H1 (cell line): Measurements from ENCODE around the gene ITIH6. TPM values are rescaled to one million over a fixed set of nuclear protein-coding genes. Genes with fewer than 3 reads are reported as not detected.

ENCODE experiments used
- CTCF ChIA-PET: fragments of 300-600 bp; sonication (Branson Sonifier 250); formaldehyde crosslinking; loops from one replicate; lab custom pipeline; 2021; ENCODE audit not compliant: partially characterized antibody; lab: Charles Lee
- POLR2A ChIA-PET: fragments of 300-600 bp; sonication (Branson Sonifier 250); formaldehyde crosslinking; loops from one replicate; lab custom pipeline; 2021; ENCODE audit warnings: inconsistent platforms; ENCODE audit not compliant: partially characterized antibody; lab: Charles Lee
- DNase-seq, 2 experiments: peaks; one replicate each; pipeline versions ENCODE4 v3.0.0 to v3.0.0-alpha.2; 2010 to 2022; ENCODE audit warnings: low spot score in 2 of 2, low read depth in 1 of 2, mixed read lengths in 1 of 2
- FAIRE-seq: peaks from 2 replicates; lab custom pipeline; 2011; peaks lifted over from hg19 to GRCh38; lab: Jason Lieb, UNC
- H2AFZ ChIP-seq: 2 replicates; pipeline ENCODE4 v1.8.1; 2012; ENCODE audit warnings: low read length, inconsistent platforms
- H2AK5ac ChIP-seq: 2 replicates; pipeline ENCODE4 v1.6.1; 2013; ENCODE audit warnings: low read depth, low read length
- H2BK120ac ChIP-seq: replicated peaks from 2 replicates; pipeline ENCODE3; 2013; ENCODE audit warnings: low read depth, low read length, inconsistent platforms
- H2BK12ac ChIP-seq: 2 replicates; pipeline ENCODE4 v1.6.1; 2013; ENCODE audit warnings: low read depth, low read length
- H2BK15ac ChIP-seq: 2 replicates; pipeline ENCODE4 v1.6.1; 2013; ENCODE audit warnings: low read length
- H2BK20ac ChIP-seq: 2 replicates; pipeline ENCODE4 v1.6.1; 2013; ENCODE audit warnings: low read length
- H2BK5ac ChIP-seq: 2 replicates; pipeline ENCODE4 v1.6.1; 2013; ENCODE audit warnings: low read depth, low read length
- H3K14ac ChIP-seq: 2 replicates; pipeline ENCODE4 v1.6.1; 2013; ENCODE audit warnings: inconsistent platforms; ENCODE audit not compliant: insufficient read length
- H3K18ac ChIP-seq: 2 replicates; pipeline ENCODE4 v1.6.1; 2013; ENCODE audit warnings: low read length; ENCODE audit errors: extremely low read depth
- H3K23ac ChIP-seq: 2 replicates; pipeline ENCODE4 v1.6.1; 2013; ENCODE audit warnings: inconsistent platforms; ENCODE audit not compliant: insufficient read length
- H3K23me2 ChIP-seq: 2 replicates; pipeline ENCODE4 v1.6.1; 2013; ENCODE audit warnings: low read depth, low read length
- H3K27ac ChIP-seq: 2 replicates; pipeline ENCODE4 v1.6.1; 2011; ENCODE audit warnings: low read depth, low read length, inconsistent platforms
- H3K27me3 ChIP-seq, 4 experiments: replicated peaks in 1 of 4; 1 replicate in 1 of 4; 2 replicates in 3 of 4; pipeline versions ENCODE4 v1.6.1 to v1.8.1; 2011 to 2013; ENCODE audit warnings: low read length in 3 of 4, mild to moderate bottlenecking in 3 of 4, inconsistent platforms in 2 of 4, mixed read lengths in 2 of 4, moderate library complexity in 1 of 4; ENCODE audit not compliant: control insufficient read depth in 3 of 4, insufficient read depth in 3 of 4; ENCODE audit errors: extremely low read depth in 1 of 4
- H3K36me3 ChIP-seq, 4 experiments: 2 replicates each; pipeline versions ENCODE4 v1.6.1 to v1.8.1; 2011 to 2013; ENCODE audit warnings: mild to moderate bottlenecking in 4 of 4, low read length in 3 of 4, moderate library complexity in 2 of 4, control low read depth in 1 of 4, inconsistent platforms in 1 of 4; ENCODE audit not compliant: insufficient read depth in 4 of 4, control insufficient read depth in 2 of 4
- H3K4ac ChIP-seq: replicated peaks from 2 replicates; pipeline ENCODE3; 2013; ENCODE audit warnings: low read length, low read depth, mixed read lengths, inconsistent platforms; ENCODE audit not compliant: insufficient read length
- H3K4me1 ChIP-seq, 4 experiments: replicated peaks in 1 of 4; 1 replicate in 1 of 4; 2 replicates in 3 of 4; pipeline versions ENCODE4 v1.6.1 to v1.8.1; 2011 to 2013; ENCODE audit warnings: low read length in 3 of 4, inconsistent platforms in 2 of 4, mixed read lengths in 1 of 4; ENCODE audit not compliant: insufficient read depth in 4 of 4, control insufficient read depth in 3 of 4
- H3K4me2 ChIP-seq, 2 experiments: 2 replicates each; pipeline versions ENCODE4 v1.6.1 to v1.8.1; 2011 to 2013; ENCODE audit warnings: low read depth in 2 of 2, low read length in 2 of 2, control low read depth in 1 of 2, inconsistent platforms in 1 of 2, mild to moderate bottlenecking in 1 of 2; ENCODE audit not compliant: insufficient read depth in 1 of 2
- H3K4me3 ChIP-seq, 4 experiments: fragments of 200-600, 300-600 bp in 1 of 4; sonication (generic), shearing (Covaris generic), sonication (Bioruptor Twin) in 1 of 4; 2 replicates each; pipeline versions ENCODE4 v1.5.1 to v1.8.1; 2011 to 2016; ENCODE audit warnings: low read length in 4 of 4, low read depth in 3 of 4, control low read depth in 2 of 4, inconsistent platforms in 2 of 4, mild to moderate bottlenecking in 2 of 4, mixed read lengths in 1 of 4, moderate library complexity in 1 of 4; ENCODE audit not compliant: insufficient read depth in 2 of 4; ENCODE audit errors: extremely low read depth in 1 of 4
- H3K56ac ChIP-seq: replicated peaks from 2 replicates; pipeline ENCODE3; 2013; ENCODE audit warnings: low read depth, mild to moderate bottlenecking, mixed read lengths, low read length, inconsistent platforms; ENCODE audit not compliant: insufficient read length
- H3K79me1 ChIP-seq: 2 replicates; pipeline ENCODE4 v1.6.1; 2013; ENCODE audit warnings: low read depth, low read length, control low read depth
- H3K79me2 ChIP-seq, 2 experiments: 2 replicates each; pipeline versions ENCODE4 v1.6.1 to v1.8.1; 2012 to 2013; ENCODE audit warnings: low read length in 2 of 2, mild to moderate bottlenecking in 2 of 2, inconsistent platforms in 1 of 2; ENCODE audit not compliant: insufficient read depth in 2 of 2, control insufficient read depth in 1 of 2
- H3K9ac ChIP-seq, 4 experiments: replicated peaks in 1 of 4; 1 replicate in 1 of 4; 2 replicates in 3 of 4; pipeline versions ENCODE4 v1.6.1 to v1.8.1; 2011 to 2013; ENCODE audit warnings: low read depth in 3 of 4, low read length in 3 of 4, control low read depth in 2 of 4, mild to moderate bottlenecking in 2 of 4, moderate library complexity in 2 of 4, inconsistent platforms in 1 of 4; ENCODE audit errors: extremely low read depth in 1 of 4
- H3K9me3 ChIP-seq, 2 experiments: 2 replicates each; pipeline versions ENCODE4 v1.6.1 to v1.8.1; 2012 to 2013; ENCODE audit warnings: mild to moderate bottlenecking in 2 of 2, moderate library complexity in 2 of 2, control low read depth in 1 of 2, inconsistent platforms in 1 of 2, low read depth in 1 of 2, low read length in 1 of 2, mixed read lengths in 1 of 2; ENCODE audit not compliant: insufficient read depth in 2 of 2
- H4K20me1 ChIP-seq, 2 experiments: replicated peaks in 1 of 2; 2 replicates each; pipeline versions ENCODE3 to v1.8.1; 2011 to 2013; ENCODE audit warnings: inconsistent platforms in 2 of 2, low read length in 2 of 2, mild to moderate bottlenecking in 1 of 2; ENCODE audit not compliant: insufficient read depth in 2 of 2, control insufficient read depth in 1 of 2
- H4K5ac ChIP-seq: 2 replicates; pipeline ENCODE4 v1.6.1; 2013; ENCODE audit warnings: low read length, low read depth, mixed read lengths, inconsistent platforms; ENCODE audit not compliant: insufficient read length
- H4K8ac ChIP-seq: 2 replicates; pipeline ENCODE4 v1.8.0; 2013; ENCODE audit warnings: mild to moderate bottlenecking, moderate library complexity, low read length, inconsistent platforms; ENCODE audit not compliant: insufficient read depth; ENCODE audit errors: extremely low read depth
- H4K91ac ChIP-seq: replicated peaks from 2 replicates; pipeline ENCODE3; 2013; ENCODE audit warnings: low read length, mixed read lengths, inconsistent platforms; ENCODE audit not compliant: insufficient read length
- CBX8 ChIP-seq: fragments of 300-800, 300-1000 bp; sonication (generic); IDR thresholded peaks from 2 replicates; pipeline ENCODE4 v1.7.1; 2016; ENCODE audit warnings: low read depth, low read length, borderline replicate concordance
- CHD2 ChIP-seq: IDR thresholded peaks from 2 replicates; pipeline ENCODE4 v1.6.1; 2012; ENCODE audit warnings: low read length, improper control_type of control experiment
- JUND ChIP-seq: IDR thresholded peaks from 2 replicates; pipeline ENCODE4 v1.6.1; 2011; ENCODE audit warnings: mild to moderate bottlenecking, improper control_type of control experiment, low read length
- KDM1A ChIP-seq: fragments of 200-600, 300-600 bp; sonication (generic); IDR thresholded peaks from 2 replicates; pipeline ENCODE4 v1.7.1; 2016; ENCODE audit warnings: mild to moderate bottlenecking, low read length, borderline replicate concordance
- KDM4A ChIP-seq: IDR thresholded peaks from one replicate; pipeline ENCODE4 v1.7.1; 2012; ENCODE audit warnings: low read depth, mild to moderate bottlenecking, moderate library complexity, low read length, inconsistent platforms; ENCODE audit not compliant: severe bottlenecking
- KDM5A ChIP-seq: fragments of 200-600 bp; IDR thresholded peaks from 2 replicates; pipeline ENCODE4 v1.7.1; 2012; ENCODE audit warnings: mild to moderate bottlenecking, low read length, inconsistent platforms, mixed read lengths
- SP2 ChIP-seq: IDR thresholded peaks from 2 replicates; pipeline ENCODE4 v1.6.1; 2012; ENCODE audit warnings: mild to moderate bottlenecking, low read length, inconsistent platforms
- SRF ChIP-seq: IDR thresholded peaks from 2 replicates; pipeline ENCODE4 v1.6.1; 2011; ENCODE audit warnings: mild to moderate bottlenecking, low read depth, low read length, moderate library complexity
- YY1 ChIP-seq: IDR thresholded peaks from 2 replicates; pipeline ENCODE4 v1.6.1; 2011; ENCODE audit warnings: low read depth, mild to moderate bottlenecking, low read length
- WGBS, 2 experiments: shearing (Covaris generic) in 1 of 2; methylation state at CpG; one replicate each; pipeline versions ENCODE4 v1.1.6 to v1.1.7; 2013 to 2015; ENCODE audit warnings: low lambda C conversion rate in 2 of 2, mixed read lengths in 2 of 2, inconsistent platforms in 1 of 2, low coverage in 1 of 2, missing lambda C conversion rate in 1 of 2; ENCODE audit not compliant: insufficient replicate concordance in 2 of 2, insufficient coverage in 1 of 2, insufficient read length in 1 of 2; ENCODE audit errors: extremely low coverage in 1 of 2, missing lambda C conversion rate in 1 of 2; 5-methylcytosine and 5-hydroxymethylcytosine counted together
- polyA plus RNA-seq, 7 experiments: library from polyadenylated mRNA; depleted of rRNA in 3 of 7; stranded (reverse) in 5 of 7; unstranded in 2 of 7; fragments of >200 nt in 5 of 7; fragments of 200-250 nt in 2 of 7; gene quantifications; 1 replicate in 5 of 7; 2 replicates in 1 of 7; 4 replicates in 1 of 7; pipeline versions ENCODE4 v1.2.1 to v1.2.3, GENCODE V29; 2011 to 2013; ENCODE audit warnings: missing spikeins in 2 of 7, mixed read lengths in 2 of 7
- total RNA-seq: library from RNA; stranded (reverse); fragmentation: NEBNext Ultra II Directional; extraction: Animal tissue kit (Norgen Biotek cat#: 25700); gene quantifications from 2 replicates; pipeline ENCODE4 v1.2.1, GENCODE V29; 2021
- TF ChIP-seq, protein P1 (sequence below), 3 experiments: IDR thresholded peaks; 1 replicate in 2 of 3; 2 replicates in 1 of 3; pipeline versions ENCODE4 v1.5.1 to v1.6.1; 2011; ENCODE audit warnings: low read length in 3 of 3, mild to moderate bottlenecking in 3 of 3, inconsistent platforms in 2 of 3, low read depth in 1 of 3, moderate library complexity in 1 of 3; ENCODE audit not compliant: insufficient read depth in 1 of 3; ENCODE audit errors: control extremely low read depth in 1 of 3

Gene ITIH6
- total and polyA plus RNA-seq, 2 of the 8 experiments (the other 6 are each of a cell fraction or from before 2014, with no cell fraction given) = 0.02 TPM; not detected in 1

DNA sequence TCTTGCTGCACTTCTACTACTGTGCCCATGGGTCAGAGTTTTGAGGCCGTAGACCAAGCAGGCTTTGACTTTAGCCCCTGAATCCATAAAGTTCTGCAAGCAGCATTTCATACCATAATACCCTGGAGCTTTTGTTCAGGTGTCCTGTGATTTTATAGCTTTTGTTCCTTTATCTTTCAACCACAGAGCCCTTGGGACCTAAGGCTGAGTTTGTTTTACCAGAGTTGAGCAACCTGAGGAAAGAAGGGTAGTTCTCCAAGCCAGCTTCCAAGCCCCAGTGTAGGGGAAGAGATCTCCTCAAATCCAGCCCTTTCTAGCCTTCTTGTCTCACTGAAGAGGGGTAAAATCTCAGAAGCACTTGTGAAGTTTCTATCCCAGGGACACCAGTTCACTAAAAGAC lies 44.6 kb upstream of the ITIH6 start:
- ChIA-PET CTCF (no interaction called here), POLR2A (no interaction called here)
- H2BK15ac ChIP-seq = no peak overlapping the region
- no peaks in the 10 kb centered on the region for H3K36me3 ChIP-seq
- H3K79me2 ChIP-seq = no peaks in the 10 kb centered on the region
- H3K4me1 ChIP-seq = peaks cover 0 to 2% (median 0%) of the 10 kb centered on the region in 4 experiments; a peak in 2 of 7 replicates
- DNase-seq (no peak), FAIRE-seq (no peak)
- H2AK5ac ChIP-seq = no peak overlapping the region
- no peak overlapping the region for H4K91ac ChIP-seq
- no peak overlapping the region for H3K4ac ChIP-seq
- WGBS, 2 experiments = 83% methylated on average over 1 of the region's 1 CpG; no CpG with 5 or more reads in 1 of the 2 experiments
- H3K4me2 ChIP-seq = no peak overlapping the region
- no peak overlapping the region for H3K27ac ChIP-seq
- H3K9ac ChIP-seq = no peak overlapping the region
- H2BK5ac ChIP-seq = no peak overlapping the region
- no peak overlapping the region for H4K8ac ChIP-seq
- H2AFZ ChIP-seq = no peak overlapping the region
- H3K79me1 ChIP-seq = no peaks in the 10 kb centered on the region
- no peaks in the 10 kb centered on the region for H4K20me1 ChIP-seq
- no peaks in the 10 kb centered on the region for H3K27me3 ChIP-seq
- no peak overlapping the region for H2BK12ac ChIP-seq
- H3K14ac ChIP-seq = no peak overlapping the region
- H4K5ac ChIP-seq = no peak overlapping the region
- no peak overlapping the region for H3K56ac ChIP-seq
- H3K4me3 ChIP-seq = no peak overlapping the region
- H3K18ac ChIP-seq = no peak overlapping the region
- H3K9me3 ChIP-seq = no peaks in the 10 kb centered on the region
- H2BK120ac ChIP-seq = no peak overlapping the region
- no peak overlapping the region for H2BK20ac ChIP-seq
- no peaks in the 10 kb centered on the region for H3K23me2 ChIP-seq
- no peak overlapping the region for H3K23ac ChIP-seq
- TF ChIP-seq, protein P1, sequence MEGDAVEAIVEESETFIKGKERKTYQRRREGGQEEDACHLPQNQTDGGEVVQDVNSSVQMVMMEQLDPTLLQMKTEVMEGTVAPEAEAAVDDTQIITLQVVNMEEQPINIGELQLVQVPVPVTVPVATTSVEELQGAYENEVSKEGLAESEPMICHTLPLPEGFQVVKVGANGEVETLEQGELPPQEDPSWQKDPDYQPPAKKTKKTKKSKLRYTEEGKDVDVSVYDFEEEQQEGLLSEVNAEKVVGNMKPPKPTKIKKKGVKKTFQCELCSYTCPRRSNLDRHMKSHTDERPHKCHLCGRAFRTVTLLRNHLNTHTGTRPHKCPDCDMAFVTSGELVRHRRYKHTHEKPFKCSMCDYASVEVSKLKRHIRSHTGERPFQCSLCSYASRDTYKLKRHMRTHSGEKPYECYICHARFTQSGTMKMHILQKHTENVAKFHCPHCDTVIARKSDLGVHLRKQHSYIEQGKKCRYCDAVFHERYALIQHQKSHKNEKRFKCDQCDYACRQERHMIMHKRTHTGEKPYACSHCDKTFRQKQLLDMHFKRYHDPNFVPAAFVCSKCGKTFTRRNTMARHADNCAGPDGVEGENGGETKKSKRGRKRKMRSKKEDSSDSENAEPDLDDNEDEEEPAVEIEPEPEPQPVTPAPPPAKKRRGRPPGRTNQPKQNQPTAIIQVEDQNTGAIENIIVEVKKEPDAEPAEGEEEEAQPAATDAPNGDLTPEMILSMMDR (IDR thresholded peaks at IDR 0.05; ENCODE audit: control extremely low read depth in 1 of 3, insufficient read depth in 1 of 3, low read depth in 1 of 3, low read length in 3 of 3) = no peak
- no peak for TF ChIP-seq CBX8
- no peak for TF ChIP-seq KDM1A
- no peak for TF ChIP-seq KDM4A
- no peak for TF ChIP-seq SRF
- TF ChIP-seq KDM5A = no peak
- no peak for TF ChIP-seq SP2
- no peak for TF ChIP-seq CHD2
- TF ChIP-seq YY1 = no peak
- TF ChIP-seq JUND = no peak
